Measurements from ENCODE around the gene ADGRA1.

ADGRA1 gene

GRCh38 chr10:133060881-133061280 lies 26.8 kb upstream of the ADGRA1 start:
- Mint-ChIP-seq H3K4me1 (peaks cover 6% of the 10 kb centered on the region), H3K36me3 (ENCODE audit: low read depth) (no peaks in the 10 kb centered on the region), H3K4me3 (no peak overlapping the region), H3K9me3 (no peaks in the 10 kb centered on the region), H3K27me3 (ENCODE audit: low read depth) (peaks cover 26% of the 10 kb centered on the region), H3K27ac (no peak overlapping the region)
- TF ChIP-seq CTCF (IDR thresholded peaks at IDR 0.05; ENCODE audit: unreplicated experiment in 3 of 3): no peak

GRCh38 chr10:133061296-133062038 lies 26.3 kb upstream of the ADGRA1 start:
- H3K4me1 Mint-ChIP-seq: peaks cover 6% of the 10 kb centered on the region
- no peaks in the 10 kb centered on the region for H3K36me3 Mint-ChIP-seq (ENCODE audit: low read depth)
- H3K27ac Mint-ChIP-seq: no peak overlapping the region
- H3K27me3 Mint-ChIP-seq (ENCODE audit: low read depth): peaks cover 26% of the 10 kb centered on the region
- TF ChIP-seq CTCF (IDR thresholded peaks at IDR 0.05; ENCODE audit: unreplicated experiment in 3 of 3): no peak
- H3K9me3 Mint-ChIP-seq: no peaks in the 10 kb centered on the region
- H3K4me3 Mint-ChIP-seq: no peak overlapping the region

- Mint-ChIP-seq H3K9me3 (no peaks in the 10 kb centered on the region), H3K4me3 (no peak overlapping the region), H3K27ac (no peak overlapping the region), H3K4me1 (peaks cover 9% of the 10 kb centered on the region), H3K27me3 (ENCODE audit: low read depth) (peaks cover 26% of the 10 kb centered on the region), H3K36me3 (ENCODE audit: low read depth) (no peaks in the 10 kb centered on the region)
- TF ChIP-seq CTCF (IDR thresholded peaks at IDR 0.05; ENCODE audit: unreplicated experiment in 3 of 3): no peak
Observed at GRCh38 chr10:133062085-133062484, 25.6 kb upstream of the ADGRA1 start.

- H3K27me3 Mint-ChIP-seq (ENCODE audit: low read depth): peaks cover 24% of the 10 kb centered on the region
- no peaks in the 10 kb centered on the region for H3K9me3 Mint-ChIP-seq
- H3K4me1 Mint-ChIP-seq: peaks cover 14% of the 10 kb centered on the region
- H3K4me3 Mint-ChIP-seq: no peak overlapping the region
- no peak overlapping the region for H3K27ac Mint-ChIP-seq
- H3K36me3 Mint-ChIP-seq (ENCODE audit: low read depth): no peaks in the 10 kb centered on the region
- TF ChIP-seq CTCF (IDR thresholded peaks at IDR 0.05; ENCODE audit: unreplicated experiment in 3 of 3): no peak
Observed at GRCh38 chr10:133062635-133063034, 25.1 kb upstream of the ADGRA1 start.

- Mint-ChIP-seq H3K27ac (peak overlapping the region; percentile 29 to 47 (median 40)), H3K4me3 (no peak overlapping the region), H3K36me3 (ENCODE audit: low read depth) (no peaks in the 10 kb centered on the region), H3K4me1 (peaks cover 8% of the 10 kb centered on the region), H3K9me3 (no peaks in the 10 kb centered on the region), H3K27me3 (ENCODE audit: low read depth) (peaks cover 10% of the 10 kb centered on the region)
- no peak for TF ChIP-seq CTCF (IDR thresholded peaks at IDR 0.05; ENCODE audit: unreplicated experiment in 3 of 3)
Observed at GRCh38 chr10:133067149-133068105, 20.3 kb upstream of the ADGRA1 start.
